HCT116 (cell line): Measurements from ENCODE around the gene IFI27L2. TPM values are rescaled to one million over a fixed set of nuclear protein-coding genes. Genes with fewer than 3 reads are reported as not detected.

Experiments
- ATAC-seq: fragments of 200-7000 bp; cut with Tn5 transposase; 2 replicates; pipeline ENCODE4 v1.9.1; 2020; ENCODE audit warnings: mild to moderate bottlenecking, moderate library complexity
- BruUV-seq: library from RNA; stranded (reverse); fragments of 400-500 nt; replicated peaks from 2 replicates; lab custom pipeline; 2021; lab: Mats Ljungman, UMichigan
- CTCF ChIA-PET: fragments of 300-600 bp; sonication (Branson Sonifier 250); formaldehyde crosslinking; loops from one replicate; lab custom pipeline; 2021; ENCODE audit warnings: antibody characterized with exemption; lab: Charles Lee
- POLR2A ChIA-PET: fragments of 300-600, 350-600 bp; sonication (Branson Sonifier 250); formaldehyde crosslinking; loops from one replicate; lab custom pipeline; 2021; ENCODE audit warnings: antibody characterized with exemption; lab: Charles Lee
- RAD21 ChIA-PET, 2 experiments: fragments of 300-600 bp; sonication (Branson Sonifier 250); formaldehyde crosslinking; loops; one replicate each; lab custom pipeline; 2023; ENCODE audit warnings: low total read pairs in 2 of 2; ENCODE audit not compliant: uncharacterized antibody in 2 of 2, unreplicated experiment in 2 of 2, low non-redundant PET in 1 of 2; lab: Charles Lee
- DNase-seq: peaks from one replicate; pipeline ENCODE4 v3.0.0-alpha.2; 2010; ENCODE audit warnings: low read depth, low spot score
- H2AFZ ChIP-seq: fragments of 200-600 bp; shearing (Covaris generic), sonication (generic); 2 replicates; pipeline ENCODE4 v1.6.1; 2017; ENCODE audit warnings: low read depth, mixed run types, mixed read lengths, antibody characterized with exemption, low read length; ENCODE audit not compliant: poor library complexity, severe bottlenecking
- H3K27ac ChIP-seq: 2 replicates; pipeline ENCODE4 v1.5.1; 2012; ENCODE audit warnings: low read depth, low read length
- H3K27me3 ChIP-seq: fragments of 200-600 bp; sonication (generic); 2 replicates; pipeline ENCODE4 v1.6.1; 2016; ENCODE audit warnings: mixed run types, low read length, mixed read lengths; ENCODE audit not compliant: insufficient read depth
- H3K36me3 ChIP-seq, 2 experiments: fragments of 200-500 bp in 1 of 2; fragments of 200-600 bp in 1 of 2; sonication (Bioruptor generic) in 1 of 2; sonication (generic) in 1 of 2; 2 replicates each; pipeline versions ENCODE4 v1.5.1 to v1.6.1; 2014 to 2016; ENCODE audit warnings: low read length in 2 of 2, inconsistent platforms in 1 of 2, mixed read lengths in 1 of 2, mixed run types in 1 of 2; ENCODE audit not compliant: insufficient read depth in 2 of 2, control insufficient read depth in 1 of 2
- H3K4me1 ChIP-seq, 2 experiments: fragments of 200-600 bp in 1 of 2; sonication (generic) in 1 of 2; 2 replicates each; pipeline versions ENCODE4 v1.5.1 to v1.6.1; 2012 to 2017; ENCODE audit warnings: low read length in 2 of 2, inconsistent platforms in 1 of 2, mild to moderate bottlenecking in 1 of 2, mixed read lengths in 1 of 2, mixed run types in 1 of 2, moderate library complexity in 1 of 2; ENCODE audit not compliant: insufficient read depth in 2 of 2, control insufficient read depth in 1 of 2
- H3K4me2 ChIP-seq: fragments of 200-600 bp; sonication (generic); 2 replicates; pipeline ENCODE4 v1.6.1; 2017; ENCODE audit warnings: mixed run types, low read length, mixed read lengths
- H3K4me3 ChIP-seq, 2 experiments: fragments of 200-600 bp in 1 of 2; sonication (generic) in 1 of 2; replicated peaks in 1 of 2; 2 replicates each; pipeline ENCODE4 v1.5.1; 2011 to 2016; ENCODE audit warnings: low read length in 2 of 2, control low read depth in 1 of 2, low read depth in 1 of 2, mild to moderate bottlenecking in 1 of 2, mixed read lengths in 1 of 2, mixed run types in 1 of 2
- H3K79me2 ChIP-seq: fragments of 200-600 bp; sonication (generic); 2 replicates; pipeline ENCODE4 v1.6.1; 2017; ENCODE audit warnings: mild to moderate bottlenecking, mixed run types, low read length, moderate library complexity, mixed read lengths; ENCODE audit not compliant: insufficient read depth
- H3K9ac ChIP-seq: fragments of 200-600 bp; sonication (generic); 2 replicates; pipeline ENCODE4 v1.6.1; 2016; ENCODE audit warnings: low read length, mixed read lengths
- H3K9me2 ChIP-seq: fragments of 200-600 bp; sonication (generic), shearing (Covaris generic); 2 replicates; pipeline ENCODE4 v1.6.1; 2017; ENCODE audit warnings: mixed run types, mild to moderate bottlenecking, moderate library complexity; ENCODE audit not compliant: insufficient read depth
- H3K9me3 ChIP-seq, 2 experiments: fragments of 200-500 bp in 1 of 2; fragments of 200-600 bp in 1 of 2; sonication (Bioruptor generic) in 1 of 2; sonication (generic) in 1 of 2; 2 replicates each; pipeline ENCODE4 v1.6.1; 2014 to 2017; ENCODE audit warnings: low read length in 2 of 2, mixed read lengths in 2 of 2, inconsistent platforms in 1 of 2, low read depth in 1 of 2, mild to moderate bottlenecking in 1 of 2, mixed run types in 1 of 2, moderate library complexity in 1 of 2; ENCODE audit not compliant: control insufficient read depth in 1 of 2, insufficient read depth in 1 of 2
- H4K20me1 ChIP-seq: fragments of 200-600 bp; sonication (generic), shearing (Covaris generic); 2 replicates; pipeline ENCODE4 v1.6.1; 2017; ENCODE audit warnings: mixed run types, mild to moderate bottlenecking, moderate library complexity; ENCODE audit not compliant: insufficient read depth
- CTCF ChIP-seq, 3 experiments: fragments of 200-600 bp in 1 of 3; sonication (generic) in 1 of 3; IDR thresholded peaks in 2 of 3; conservative IDR thresholded peaks in 1 of 3; 2 replicates each; pipeline ENCODE4 v1.5.1; 2012 to 2017; ENCODE audit warnings: low read depth in 2 of 3, low read length in 2 of 3, antibody characterized with exemption in 1 of 3, borderline replicate concordance in 1 of 3, control low read depth in 1 of 3, mild to moderate bottlenecking in 1 of 3, mixed read lengths in 1 of 3, mixed run types in 1 of 3, moderate library complexity in 1 of 3; ENCODE audit not compliant: insufficient read depth in 1 of 3
- EGR1 ChIP-seq: IDR thresholded peaks from 2 replicates; pipeline ENCODE4 v1.6.1; 2012; ENCODE audit warnings: low read depth
- ELF1 ChIP-seq: IDR thresholded peaks from 2 replicates; pipeline ENCODE4 v1.6.1; 2012; ENCODE audit warnings: low read depth, borderline replicate concordance
- EZH2 ChIP-seq: fragments of 200-600 bp; sonication (generic); IDR thresholded peaks from 2 replicates; pipeline ENCODE4 v1.6.1; 2017; ENCODE audit warnings: antibody characterized with exemption, mixed run types
- EZH2phosphoT487 ChIP-seq: fragments of 200-600 bp; IDR thresholded peaks from 2 replicates; pipeline ENCODE4 v1.6.1; 2018; ENCODE audit warnings: antibody characterized with exemption, borderline replicate concordance
- JUND ChIP-seq: IDR thresholded peaks from 2 replicates; pipeline ENCODE4 v1.6.1; 2012
- MAX ChIP-seq: IDR thresholded peaks from 2 replicates; pipeline ENCODE4 v1.6.1; 2012
- POLR2A ChIP-seq: IDR thresholded peaks from 2 replicates; pipeline ENCODE4 v1.7.0; 2011; ENCODE audit warnings: borderline replicate concordance; ENCODE audit not compliant: insufficient read depth, insufficient read length; ENCODE audit errors: extremely low read depth
- RAD21 ChIP-seq: IDR thresholded peaks from 2 replicates; pipeline ENCODE4 v1.6.1; 2012; ENCODE audit warnings: low read depth, mild to moderate bottlenecking
- REST ChIP-seq: IDR thresholded peaks from 2 replicates; pipeline ENCODE4 v1.6.1; 2012; ENCODE audit warnings: low read depth
- ZBTB33 ChIP-seq: IDR thresholded peaks from 2 replicates; pipeline ENCODE4 v1.6.1; 2011; ENCODE audit warnings: mild to moderate bottlenecking, low read length, moderate library complexity; ENCODE audit not compliant: insufficient replicate concordance; ENCODE audit errors: extremely low read depth
- ZFX ChIP-seq: fragments of 450-650 bp; IDR thresholded peaks from 2 replicates; pipeline ENCODE4 v1.6.1; 2017
- ZNF274 ChIP-seq: fragments of 200-500 bp; sonication (Bioruptor generic); IDR thresholded peaks from 2 replicates; pipeline ENCODE4 v1.6.1; 2014; ENCODE audit warnings: mild to moderate bottlenecking, low read depth, low read length, inconsistent platforms
- intact Hi-C: fragments of 100-400 bp; cut with micrococcal nuclease; formaldehyde crosslinking; loops from 2 replicates; pipeline ENCODE4 v1.10.0; 2022
- total RNA-seq: library from RNA; stranded (reverse); gene quantifications from one replicate; pipeline ENCODE4 v1.2.1, GENCODE V29; 2021; ENCODE audit not compliant: unreplicated experiment

The IFI27L2 gene
- total RNA-seq, 1 experiment from 2014 or later, result 42.9 TPM

DNA sequence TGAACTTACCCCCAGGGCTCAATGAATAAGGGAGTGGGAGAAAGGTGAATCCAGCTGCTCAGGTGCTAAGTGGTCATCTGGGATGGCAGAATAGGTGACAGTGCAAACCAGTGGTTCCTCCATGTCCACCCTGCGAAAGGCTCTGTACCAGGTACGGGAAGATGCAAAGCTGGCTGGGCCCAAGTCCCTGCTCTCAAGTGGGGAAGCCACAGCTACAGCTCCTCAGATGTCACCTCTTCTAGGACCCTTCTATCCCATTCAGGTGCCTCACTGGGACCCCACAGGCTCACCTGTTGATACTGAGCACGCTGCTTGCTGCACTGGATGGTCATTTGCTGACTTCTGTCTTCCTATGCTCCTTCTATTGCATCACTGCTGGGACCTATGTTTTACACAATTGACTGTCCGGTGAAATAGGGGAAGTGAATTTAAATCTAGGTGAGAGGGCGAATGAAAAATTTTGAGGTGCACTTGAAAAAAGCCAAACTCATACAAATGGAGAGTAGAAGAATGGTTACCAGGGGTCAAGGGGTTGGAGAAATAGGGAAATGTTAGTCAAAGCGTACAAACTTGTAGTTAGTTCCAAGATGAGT lies 24.4 kb upstream of the IFI27L2 start:
- BruUV-seq, result no TSS peak

More for the DNA sequence above, 24.4 kb upstream of the IFI27L2 start:
- Histone ChIP-seq H3K9me3 (no peaks in the 10 kb centered on the region; a peak in 1 of 4 replicates), H3K9me2 (no peaks in the 10 kb centered on the region), H3K79me2 (no peaks in the 10 kb centered on the region), H3K27me3 (no peaks in the 10 kb centered on the region), H3K36me3 (no peaks in the 10 kb centered on the region), H3K4me1 (no peaks in the 10 kb centered on the region), H3K9ac (no peak overlapping the region), H4K20me1 (no peaks in the 10 kb centered on the region), H3K27ac (no peak overlapping the region), H3K4me2 (no peak overlapping the region), H3K4me3 (no peak overlapping the region), H2AFZ (no peak overlapping the region)
- CTCF ChIA-PET, result no interaction called here
- DNase-seq (no peak), ATAC-seq (no peak)
- intact Hi-C loops, result no loop called here
- RAD21 ChIA-PET, result no interaction called here
- POLR2A ChIA-PET, result no interaction called here
- TF ChIP-seq ZFX (no peak), POLR2A (no peak), ZBTB33 (no peak), EZH2 (no peak), EGR1 (no peak), JUND (no peak), EZH2phosphoT487 (no peak), REST (no peak), CTCF (IDR thresholded peaks at IDR 0.05 in 2 of 3, conservative IDR thresholded peaks at IDR 0.05 in 1 of 3; ENCODE audit: borderline replicate concordance in 1 of 3, insufficient read depth in 1 of 3, low read depth in 2 of 3, low read length in 2 of 3) (no peak), RAD21 (no peak), ZNF274 (no peak), MAX (no peak), ELF1 (no peak)
